Gastrocnemius medialis (tissue), 4 donors: Measurements from ENCODE around the gene BCL2L1.

ENCODE experiments used
- POLR2A ChIP-seq, 2 donors: fragments of 450-650 bp; IDR thresholded peaks; one replicate each; pipeline ENCODE4 v1.6.1; 2017; ENCODE audit warnings: antibody characterized with exemption in 2 of 2, mild to moderate bottlenecking in 2 of 2, moderate library complexity in 2 of 2
- TF ChIP-seq, protein P1 (sequence below), 5 experiments: fragments of 450-650 bp in 3 of 5; fragments of 200-600 bp in 2 of 5; sonication (generic) in 2 of 5; IDR thresholded peaks in 4 of 5; conservative IDR thresholded peaks in 1 of 5; 1 replicate in 4 of 5; 2 replicates in 1 of 5; pipeline ENCODE4 v1.5.1; 2016 to 2019; ENCODE audit warnings: antibody characterized with exemption in 5 of 5, mild to moderate bottlenecking in 3 of 5, moderate library complexity in 3 of 5

GRCh38 chr20:31654534-31654933 lies 68.1 kb downstream of the BCL2L1 start:
- TF ChIP-seq, protein P1, sequence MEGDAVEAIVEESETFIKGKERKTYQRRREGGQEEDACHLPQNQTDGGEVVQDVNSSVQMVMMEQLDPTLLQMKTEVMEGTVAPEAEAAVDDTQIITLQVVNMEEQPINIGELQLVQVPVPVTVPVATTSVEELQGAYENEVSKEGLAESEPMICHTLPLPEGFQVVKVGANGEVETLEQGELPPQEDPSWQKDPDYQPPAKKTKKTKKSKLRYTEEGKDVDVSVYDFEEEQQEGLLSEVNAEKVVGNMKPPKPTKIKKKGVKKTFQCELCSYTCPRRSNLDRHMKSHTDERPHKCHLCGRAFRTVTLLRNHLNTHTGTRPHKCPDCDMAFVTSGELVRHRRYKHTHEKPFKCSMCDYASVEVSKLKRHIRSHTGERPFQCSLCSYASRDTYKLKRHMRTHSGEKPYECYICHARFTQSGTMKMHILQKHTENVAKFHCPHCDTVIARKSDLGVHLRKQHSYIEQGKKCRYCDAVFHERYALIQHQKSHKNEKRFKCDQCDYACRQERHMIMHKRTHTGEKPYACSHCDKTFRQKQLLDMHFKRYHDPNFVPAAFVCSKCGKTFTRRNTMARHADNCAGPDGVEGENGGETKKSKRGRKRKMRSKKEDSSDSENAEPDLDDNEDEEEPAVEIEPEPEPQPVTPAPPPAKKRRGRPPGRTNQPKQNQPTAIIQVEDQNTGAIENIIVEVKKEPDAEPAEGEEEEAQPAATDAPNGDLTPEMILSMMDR (IDR thresholded peaks at IDR 0.05 in 4 of 5, conservative IDR thresholded peaks at IDR 0.05 in 1 of 5) = no peak
- no peak for TF ChIP-seq POLR2A (IDR thresholded peaks at IDR 0.05)
